GM10266 (cell line): ENCODE results near the gene SND1.

Experiments
- DNase-seq: peaks from one replicate; pipeline ENCODE4 v3.0.0; 2012; ENCODE audit errors: extremely low spot score
- CTCF ChIP-seq: IDR thresholded peaks from 2 replicates; pipeline ENCODE4 v1.5.1; 2012; ENCODE audit warnings: mild to moderate bottlenecking, low read depth; ENCODE audit not compliant: control insufficient read depth, insufficient read depth; ENCODE audit errors: missing control alignments

SND1 gene

GRCh38 chr7:128017862-128018845 lies 366.2 kb downstream of the SND1 start:
- TF ChIP-seq CTCF, result no peak
- DNase-seq, result no peak

GRCh38 chr7:128019288-128019687 lies 367.3 kb downstream of the SND1 start:
- TF ChIP-seq CTCF, result no peak
- no peak for DNase-seq

GRCh38 chr7:128020159-128020558 lies 368.2 kb downstream of the SND1 start:
- no peak for DNase-seq
- TF ChIP-seq CTCF, result peak; percentile 38

- no peak for DNase-seq
Measured at GRCh38 chr7:128021366-128021765, 369.4 kb downstream of the SND1 start.

GRCh38 chr7:128022631-128023532 lies 370.9 kb downstream of the SND1 start:
- TF ChIP-seq CTCF, result no peak
- no peak for DNase-seq

More at GRCh38 chr7:128021366-128021765, 369.4 kb downstream of the SND1 start:
- no peak for TF ChIP-seq CTCF

GRCh38 chr7:128024151-128024550 lies 372.2 kb downstream of the SND1 start:
- no peak for TF ChIP-seq CTCF
- DNase-seq, result no peak
